Stimulated activated CD4-positive, alpha-beta T cell treated with anti-CD3 and anti-CD28 coated beads, Interleukin-2, amount 100 ng/mL, for 24 hours (primary cell): ENCODE measurements around the gene OXCT1.

Experiments
- DNase-seq, 2 donors: peaks; one replicate each; pipeline ENCODE4 v3.0.0-alpha.2; 2020

The OXCT1 gene

DNA sequence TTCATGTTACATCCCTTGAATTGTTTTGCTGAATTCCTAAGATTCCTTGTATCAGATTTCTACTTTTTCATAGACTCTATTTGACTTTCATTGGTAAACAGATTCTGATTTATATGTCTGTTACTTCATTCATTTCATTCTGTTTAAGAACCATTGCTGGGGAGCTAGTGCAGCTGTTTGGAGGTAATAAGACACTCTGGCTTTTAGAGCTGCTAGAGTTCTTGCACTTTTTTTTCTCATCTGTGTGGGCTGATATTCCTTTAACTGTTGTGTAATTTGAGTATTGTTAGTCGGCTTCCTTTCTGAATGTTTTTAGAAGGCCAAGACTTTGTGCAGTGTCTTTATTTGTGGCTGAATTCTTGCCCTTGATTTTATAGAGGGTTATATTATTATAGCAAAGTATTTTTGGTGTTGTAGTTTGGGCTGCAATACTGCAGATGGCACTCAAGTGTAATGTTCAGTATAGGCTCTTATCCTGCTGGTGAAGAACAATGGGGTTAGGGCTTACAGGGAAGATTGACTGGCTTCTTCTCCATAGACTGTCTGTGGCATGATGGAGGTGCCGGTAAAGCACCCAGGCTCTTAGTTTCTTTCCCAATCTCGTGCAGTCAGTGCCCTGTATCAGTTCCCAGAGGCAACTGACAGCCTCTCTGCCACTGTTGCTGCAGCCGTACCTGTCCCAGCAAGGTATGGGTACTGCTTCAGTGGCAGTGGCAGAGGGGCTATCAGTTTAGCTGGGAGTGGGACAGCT, 162.2 kb downstream of the OXCT1 start:
- no peak for DNase-seq

DNA sequence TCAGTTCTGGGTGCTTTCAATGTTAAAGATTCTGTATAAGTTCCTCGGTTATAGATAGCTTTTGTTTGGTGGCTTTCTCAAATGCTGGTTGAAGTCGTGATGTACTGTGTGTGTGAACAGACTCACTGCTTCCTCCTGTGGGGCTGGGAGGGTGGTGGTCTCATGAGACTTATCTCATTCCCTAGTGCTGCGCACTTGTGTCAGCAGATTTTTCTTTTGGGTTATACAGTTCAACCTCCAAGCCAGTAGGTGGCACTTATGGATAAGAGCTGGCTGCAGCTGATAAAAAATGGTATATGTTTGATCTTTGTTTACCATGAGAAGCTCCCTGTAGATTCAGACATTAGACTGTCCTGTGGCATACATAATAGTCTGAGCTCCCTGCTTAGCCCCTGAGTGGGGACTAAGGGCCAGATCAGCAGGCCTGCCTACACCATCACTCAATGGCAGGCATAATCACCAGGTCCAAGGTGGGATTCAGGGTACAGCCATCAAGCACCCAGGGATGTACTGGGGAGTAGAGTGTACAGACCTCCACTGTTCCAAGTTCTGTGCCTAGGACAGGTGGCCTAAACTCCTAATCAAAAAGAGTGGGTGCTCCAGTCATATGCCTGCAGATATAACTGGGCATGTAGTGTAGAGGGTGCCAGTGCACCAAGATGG, 174.2 kb downstream of the OXCT1 start:
- DNase-seq, result no peak

GRCh38 chr5:41686767-41687166, 183.5 kb downstream of the OXCT1 start:
- no peak for DNase-seq

GRCh38 chr5:41686191-41686590, 184.0 kb downstream of the OXCT1 start:
- no peak for DNase-seq

DNA sequence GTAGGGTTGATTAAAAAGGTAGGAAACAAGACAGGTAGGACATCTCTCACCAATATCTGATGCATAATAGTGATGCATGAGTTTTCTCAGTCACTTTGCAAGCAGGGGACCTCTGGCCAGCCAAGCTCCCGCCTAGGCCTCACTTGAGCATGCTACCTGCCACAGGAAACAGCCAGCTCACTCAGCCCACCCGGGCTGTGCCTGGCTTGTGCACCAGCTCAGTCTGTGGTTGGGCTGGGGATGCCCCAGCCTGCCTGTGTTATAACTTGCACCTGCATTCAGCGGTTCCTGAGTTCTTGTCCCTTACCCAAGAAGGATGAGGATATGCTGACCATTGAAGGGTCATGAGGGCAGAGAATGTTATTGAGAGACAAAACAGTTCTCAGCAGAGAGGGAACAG, 187.0 kb downstream of the OXCT1 start:
- no peak for DNase-seq

GRCh38 chr5:41682641-41683040, 187.6 kb downstream of the OXCT1 start:
- no peak for DNase-seq

DNA sequence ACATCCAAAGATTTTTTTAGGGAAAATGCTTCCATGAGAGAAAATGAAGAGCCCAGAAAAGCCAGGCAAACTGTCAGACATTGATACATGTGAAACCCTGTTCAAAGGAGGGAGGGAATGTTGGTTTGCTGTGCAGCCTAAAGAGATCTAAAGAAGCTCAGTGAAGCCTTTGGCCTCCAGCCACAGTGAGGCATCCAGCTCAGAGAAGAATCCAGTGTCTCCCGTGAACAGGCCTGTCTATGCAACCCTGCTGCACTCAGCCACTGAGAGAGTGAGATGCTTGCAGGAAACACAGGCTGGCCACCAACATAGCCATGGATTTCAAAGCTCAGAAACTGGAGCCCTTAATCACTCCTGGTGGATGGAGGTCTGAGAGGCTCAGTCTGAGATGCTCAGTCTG, 188.4 kb downstream of the OXCT1 start:
- DNase-seq, result no peak
